Fibroblast of skin of abdomen (primary cell): ENCODE measurements around the gene AHDC1.

ENCODE experiments used
- DNase-seq: peaks from one replicate; pipeline ENCODE4 v3.0.0-alpha.2; 2013

AHDC1 gene

GRCh38 chr1:27485363-27485762 lies 118.6 kb downstream of the AHDC1 start:
- no peak for DNase-seq
